Natural killer cell (primary cell): ENCODE results near the gene ANKRD60. TPM values are rescaled to one million over a fixed set of nuclear protein-coding genes. Genes with fewer than 3 reads are reported as not detected.

Source experiments
- ATAC-seq, 3 donors: fragments of 150-1000 bp in 2 of 3; fragments of 200-7000 bp in 1 of 3; cut with Tn5 transposase; 1 replicate in 1 of 3; 2 replicates in 2 of 3; pipeline ENCODE4 v1.10.0; 2021; ENCODE audit warnings: mild to moderate bottlenecking in 2 of 3, moderate library complexity in 2 of 3
- DNase-seq, 2 donors: peaks; one replicate each; pipeline versions ENCODE4 v3.0.0 to v3.0.0-alpha.2; 2013 to 2021; ENCODE audit warnings: mixed read lengths in 1 of 2
- H3K27ac ChIP-seq: one replicate; pipeline ENCODE4 v1.5.1; 2013; ENCODE audit warnings: mild to moderate bottlenecking, low read length
- H3K27me3 ChIP-seq: one replicate; pipeline ENCODE4 v1.6.1; 2013; ENCODE audit warnings: low read length; ENCODE audit not compliant: control insufficient read depth, insufficient read depth
- H3K36me3 ChIP-seq: one replicate; pipeline ENCODE4 v1.6.1; 2013; ENCODE audit warnings: low read length; ENCODE audit not compliant: control insufficient read depth, insufficient read depth
- H3K4me1 ChIP-seq: one replicate; pipeline ENCODE4 v1.6.1; 2013; ENCODE audit warnings: low read length; ENCODE audit not compliant: control insufficient read depth, insufficient read depth
- H3K4me3 ChIP-seq: one replicate; pipeline ENCODE4 v1.5.1; 2013; ENCODE audit warnings: low read length
- H3K9me3 ChIP-seq: one replicate; pipeline ENCODE4 v1.6.1; 2013; ENCODE audit warnings: low read length; ENCODE audit not compliant: control insufficient read depth, insufficient read depth
- H3K27ac Mint-ChIP-seq, 2 donors: one replicate each; pipeline ENCODE4 v1.8.0; 2022; ENCODE audit warnings: mild to moderate bottlenecking in 2 of 2, mixed read lengths in 2 of 2, moderate library complexity in 1 of 2
- H3K27me3 Mint-ChIP-seq, 2 donors: one replicate each; pipeline ENCODE4 v1.8.0; 2022; ENCODE audit warnings: low read depth in 2 of 2, mixed read lengths in 2 of 2
- H3K36me3 Mint-ChIP-seq: one replicate; pipeline ENCODE4 v1.8.0; 2022; ENCODE audit warnings: mixed read lengths
- H3K4me1 Mint-ChIP-seq, 2 donors: one replicate each; pipeline ENCODE4 v1.8.0; 2022; ENCODE audit warnings: mixed read lengths in 2 of 2
- H3K4me3 Mint-ChIP-seq: one replicate; pipeline ENCODE4 v1.8.0; 2022; ENCODE audit warnings: mild to moderate bottlenecking, moderate library complexity, mixed read lengths
- H3K9me3 Mint-ChIP-seq, 2 donors: one replicate each; pipeline ENCODE4 v1.8.0; 2022; ENCODE audit warnings: mixed read lengths in 2 of 2
- WGBS: methylation state at CpG from one replicate; pipeline ENCODE4 v1.1.7; 2013; ENCODE audit warnings: missing lambda C conversion rate; ENCODE audit not compliant: insufficient coverage; 5-methylcytosine and 5-hydroxymethylcytosine counted together
- intact Hi-C: fragments of 100-400 bp; cut with micrococcal nuclease; formaldehyde crosslinking; loops from one replicate; pipeline ENCODE4 v1.14.2; 2022
- total RNA-seq, 4 donors: library from RNA; stranded (reverse); fragments of 120-200 nt in 1 of 4; gene quantifications; one replicate each; pipeline versions ENCODE4 v1.2.3 to v1.2.4, GENCODE V29; 2013 to 2022
- TF ChIP-seq, protein P1 (sequence below): fragments of 200-600 bp; IDR thresholded peaks from one replicate; pipeline ENCODE4 v1.8.0; 2022; ENCODE audit warnings: antibody characterized with exemption

ANKRD60 gene
- total RNA-seq, 3 donors from 2014 or later (not counting 1 experiment from before 2014, with no cell fraction given), result not detected

DNA sequence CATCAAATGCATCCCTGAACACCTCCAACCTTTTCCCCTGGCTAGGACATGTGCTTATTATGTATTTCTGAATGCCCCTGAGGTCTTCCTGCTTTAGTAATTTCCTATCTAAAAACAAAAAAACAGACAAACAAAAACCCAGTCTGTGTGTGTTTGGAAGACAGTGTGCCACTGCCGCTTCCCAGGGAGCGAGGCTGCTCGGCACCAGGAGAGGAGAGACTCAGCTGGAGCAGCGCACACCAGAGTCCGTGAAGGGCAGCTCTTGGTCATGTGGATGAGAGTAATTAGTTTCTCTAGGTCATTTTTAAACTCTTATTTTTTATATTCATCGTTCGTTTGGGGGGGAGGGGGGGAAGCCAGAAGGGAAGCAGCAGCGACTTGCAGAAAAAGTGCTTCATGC, 10.0 kb upstream of the ANKRD60 start:
- Mint-ChIP-seq H3K4me3 (no peak overlapping the region), H3K27ac (no peak overlapping the region), H3K27me3 (no peaks in the 10 kb centered on the region), H3K36me3 (no peaks in the 10 kb centered on the region), H3K4me1 (peaks cover 12 to 14% of the 10 kb centered on the region in 2 donors), H3K9me3 (no peaks in the 10 kb centered on the region)
- WGBS, result 97% methylated on average over 6 of the region's 8 CpGs
- TF ChIP-seq, protein P1, sequence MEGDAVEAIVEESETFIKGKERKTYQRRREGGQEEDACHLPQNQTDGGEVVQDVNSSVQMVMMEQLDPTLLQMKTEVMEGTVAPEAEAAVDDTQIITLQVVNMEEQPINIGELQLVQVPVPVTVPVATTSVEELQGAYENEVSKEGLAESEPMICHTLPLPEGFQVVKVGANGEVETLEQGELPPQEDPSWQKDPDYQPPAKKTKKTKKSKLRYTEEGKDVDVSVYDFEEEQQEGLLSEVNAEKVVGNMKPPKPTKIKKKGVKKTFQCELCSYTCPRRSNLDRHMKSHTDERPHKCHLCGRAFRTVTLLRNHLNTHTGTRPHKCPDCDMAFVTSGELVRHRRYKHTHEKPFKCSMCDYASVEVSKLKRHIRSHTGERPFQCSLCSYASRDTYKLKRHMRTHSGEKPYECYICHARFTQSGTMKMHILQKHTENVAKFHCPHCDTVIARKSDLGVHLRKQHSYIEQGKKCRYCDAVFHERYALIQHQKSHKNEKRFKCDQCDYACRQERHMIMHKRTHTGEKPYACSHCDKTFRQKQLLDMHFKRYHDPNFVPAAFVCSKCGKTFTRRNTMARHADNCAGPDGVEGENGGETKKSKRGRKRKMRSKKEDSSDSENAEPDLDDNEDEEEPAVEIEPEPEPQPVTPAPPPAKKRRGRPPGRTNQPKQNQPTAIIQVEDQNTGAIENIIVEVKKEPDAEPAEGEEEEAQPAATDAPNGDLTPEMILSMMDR, result no peak
- no peaks in the 10 kb centered on the region for H3K27me3 ChIP-seq
- H3K9me3 ChIP-seq, result no peaks in the 10 kb centered on the region
- no peak overlapping the region for H3K27ac ChIP-seq
- H3K4me3 ChIP-seq, result no peak overlapping the region
- no peak for ATAC-seq
- intact Hi-C loops, result loop anchor here (5.0 to 10.0 kb wide), 3 partner anchors 414 to 1166 kb away; partner anchors contain the start of genes NPEPL1 and STX16
- DNase-seq, result no peak
- peaks cover 14% of the 10 kb centered on the region for H3K36me3 ChIP-seq
- H3K4me1 ChIP-seq, result no peaks in the 10 kb centered on the region

DNA sequence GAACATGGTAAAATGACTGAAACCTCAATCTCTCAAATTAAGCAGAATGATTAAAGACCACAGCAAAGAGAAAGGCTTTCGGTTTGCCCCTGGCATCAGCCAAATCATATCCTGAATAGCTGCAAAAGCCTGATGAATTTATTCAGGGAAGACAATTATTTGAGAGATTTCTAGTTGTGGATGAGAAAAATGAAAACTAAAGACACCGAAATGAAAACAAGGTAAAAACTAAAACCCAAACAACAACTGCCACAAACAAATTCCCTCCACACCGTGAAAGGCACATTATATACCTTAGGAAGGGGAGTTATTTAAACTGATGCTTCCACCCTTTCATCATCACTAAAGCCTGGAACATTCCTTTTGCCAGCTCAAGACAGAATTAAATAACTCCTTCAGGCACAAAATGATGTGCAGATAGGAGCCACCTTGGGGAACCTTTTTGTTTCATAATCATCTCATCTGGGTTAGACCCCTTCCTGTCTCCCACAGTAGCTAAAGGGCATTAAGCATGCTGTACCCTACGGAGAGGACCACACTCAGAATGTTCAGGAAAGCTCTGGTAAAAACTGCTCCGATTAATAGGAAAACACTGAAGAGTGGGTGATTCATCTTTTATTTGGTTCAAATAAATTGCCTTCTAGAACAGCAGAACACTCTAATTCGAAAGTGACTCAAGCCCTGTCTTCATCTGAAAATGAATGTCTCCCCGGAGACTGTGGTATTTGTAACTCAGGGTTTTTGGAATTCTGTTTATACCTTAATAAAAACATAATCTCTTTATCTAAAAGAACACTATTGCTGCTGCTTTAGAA, 9.1 kb upstream of the ANKRD60 start:
- H3K9me3 Mint-ChIP-seq, result no peaks in the 10 kb centered on the region
- Histone ChIP-seq H3K36me3 (peaks cover 5% of the 10 kb centered on the region), H3K9me3 (no peaks in the 10 kb centered on the region), H3K27ac (no peak overlapping the region), H3K4me3 (no peak overlapping the region), H3K27me3 (no peaks in the 10 kb centered on the region), H3K4me1 (no peaks in the 10 kb centered on the region)
- H3K36me3 Mint-ChIP-seq, result no peaks in the 10 kb centered on the region
- TF ChIP-seq, protein P1, result peak; percentile 65
- H3K27ac Mint-ChIP-seq, result peak overlapping the region; percentile 85 to 93
- intact Hi-C loops, result loop anchor here (1.0 to 10.0 kb wide), 4 partner anchors 210 to 1167 kb away; partner anchors contain the start of genes NPEPL1 and STX16
- WGBS, result 64% methylated on average over 3 of the region's 7 CpGs
- peaks cover 12 to 14% of the 10 kb centered on the region in 2 donors for H3K4me1 Mint-ChIP-seq
- no peak for ATAC-seq
- no peaks in the 10 kb centered on the region for H3K27me3 Mint-ChIP-seq
- peak overlapping the region; percentile 92 for H3K4me3 Mint-ChIP-seq
- no peak for DNase-seq

- peak overlapping the region; percentile 7 for H3K27ac ChIP-seq
- peak; percentile 92 to 94 (median 93) for ATAC-seq
- H3K9me3 ChIP-seq, result no peaks in the 10 kb centered on the region
- peak overlapping the region; percentile 54 for H3K4me3 ChIP-seq
- Mint-ChIP-seq H3K27me3 (no peaks in the 10 kb centered on the region), H3K4me1 (peaks cover 12 to 14% of the 10 kb centered on the region in 2 donors), H3K9me3 (no peaks in the 10 kb centered on the region), H3K27ac (peak overlapping the region; percentile 85 to 93), H3K36me3 (no peaks in the 10 kb centered on the region), H3K4me3 (peak overlapping the region; percentile 92)
- 0% methylated on average over 39 of the region's 43 CpGs for WGBS
- H3K4me1 ChIP-seq, result no peaks in the 10 kb centered on the region
- no peaks in the 10 kb centered on the region for H3K27me3 ChIP-seq
- intact Hi-C loops, result loop anchor here (1.0 to 10.0 kb wide), 4 partner anchors 211 to 1168 kb away; partner anchors contain the start of genes NPEPL1 and STX16
- TF ChIP-seq, protein P1, result peak; percentile 99
- peak; percentile 78 to 89 for DNase-seq
- peaks cover 3% of the 10 kb centered on the region for H3K36me3 ChIP-seq
Observed at GRCh38 chr20:58236612-58237317, 8.3 kb upstream of the ANKRD60 start.
